ENCODE data around the gene CCNA2.

CCNA2 gene

DNA sequence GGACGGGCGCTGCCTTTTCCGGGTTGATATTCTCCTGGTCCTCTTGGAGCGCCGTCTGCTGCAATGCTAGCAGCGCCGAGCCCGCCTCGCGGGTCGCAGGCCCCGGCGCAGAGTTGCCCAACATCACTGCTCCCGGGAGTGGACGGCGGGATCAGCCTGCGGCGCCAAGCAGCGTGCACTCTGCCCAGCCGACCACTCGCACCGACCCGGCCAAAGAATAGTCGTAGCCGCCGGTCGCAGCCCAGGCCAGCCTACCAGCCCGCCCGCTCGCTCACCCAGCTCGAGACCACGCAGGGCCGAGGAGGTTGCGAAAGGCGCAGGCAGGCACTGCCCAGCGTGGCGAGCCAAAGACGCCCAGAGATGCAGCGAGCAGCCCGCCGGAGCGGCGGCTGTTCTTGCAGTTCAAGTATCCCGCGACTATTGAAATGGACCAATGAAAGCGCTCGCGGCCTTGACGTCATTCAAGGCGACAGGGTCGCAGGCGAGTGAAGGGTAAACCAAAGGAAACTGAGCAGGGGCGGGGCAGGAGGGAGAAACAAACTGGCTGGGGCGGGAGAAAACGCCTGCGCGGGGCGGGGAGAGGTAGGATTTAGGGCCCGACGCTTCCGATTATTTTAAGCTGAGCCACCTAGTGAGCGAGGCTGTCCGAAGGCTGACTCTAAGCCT is at the start of gene CCNA2:
Gene CCNA2 (minus strand): TSS at position 379 of the 666 bp plus-strand sequence. CDS start 255 bp downstream, at position 124.
- DNase-seq (ENCODE audit: low read depth, low spot score) = peak; percentile 82

DNA sequence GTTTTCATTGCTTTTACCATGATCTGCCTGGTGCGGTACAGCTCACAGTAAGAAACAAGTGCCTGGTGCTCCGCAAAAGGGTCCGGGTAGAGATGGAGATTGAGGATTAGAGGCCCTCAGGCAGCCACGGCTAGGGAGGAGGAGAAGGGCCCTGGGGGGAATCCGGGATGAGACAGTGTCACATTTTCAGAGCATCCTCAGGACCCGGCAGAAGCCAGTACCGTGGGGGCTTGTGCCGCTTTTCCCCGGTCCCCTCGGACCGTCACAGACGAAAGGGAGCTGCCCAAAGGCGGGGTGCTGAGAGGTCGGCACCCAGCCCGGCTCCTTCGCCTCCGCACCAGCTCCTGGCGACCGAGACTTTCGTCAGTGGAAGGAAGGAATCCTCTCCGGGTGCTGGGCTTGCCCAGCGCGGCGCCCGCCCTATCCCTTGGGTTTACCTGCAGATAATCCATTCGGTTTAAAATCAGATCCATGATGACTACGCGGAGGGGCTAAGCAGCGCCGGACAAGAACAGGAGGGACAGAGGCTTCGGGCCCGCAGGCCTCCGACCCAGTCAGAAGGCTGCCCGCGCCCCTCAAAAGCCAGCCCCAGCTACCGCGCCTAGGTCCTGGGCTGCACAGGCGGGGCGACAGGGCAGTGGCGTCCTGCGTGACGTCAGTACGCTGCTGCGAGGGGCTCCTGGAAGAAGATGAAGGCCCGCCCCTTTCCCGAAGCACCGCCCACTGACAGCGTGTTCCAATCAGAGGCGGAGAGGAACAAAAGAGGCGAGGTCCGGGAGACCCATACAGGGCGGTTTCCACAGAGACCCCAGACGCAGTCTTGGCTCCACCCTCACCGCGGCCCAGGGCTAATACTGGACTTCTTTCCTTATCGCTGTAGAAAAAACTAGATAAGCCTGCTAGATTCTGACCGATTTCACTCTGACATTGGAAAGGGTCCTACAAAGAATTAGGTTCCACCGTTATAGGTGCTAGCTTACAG is 46.4 kb upstream of the CCNA2 start, which contains the start of gene BBS7:
Gene BBS7 (minus strand): TSS at position 634 of the 982 bp plus-strand sequence. CDS start 161 bp downstream, at position 473.
- peak; percentile 89 for DNase-seq (ENCODE audit: low read depth, low spot score)

DNA sequence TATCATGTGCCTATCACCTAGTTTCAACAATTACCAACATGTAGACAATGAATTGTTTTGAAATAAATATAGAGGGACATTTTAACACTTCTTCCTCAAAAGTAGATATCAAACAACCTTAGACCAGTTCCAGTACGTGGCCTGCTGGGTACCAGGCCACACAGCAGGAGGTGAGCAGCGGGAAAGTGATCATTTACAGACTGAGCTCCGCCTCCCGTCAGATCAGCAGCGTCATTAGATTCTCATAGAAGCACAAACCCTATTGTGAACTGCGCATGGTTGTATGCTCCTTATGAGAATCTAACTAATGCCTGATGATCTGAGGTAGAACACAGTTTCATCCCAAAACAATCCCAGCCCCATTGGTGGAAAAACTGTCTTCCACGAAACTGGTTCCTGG is 40.1 kb upstream of the CCNA2 start:
- DNase-seq (ENCODE audit: low read depth, low spot score) = peak; percentile 1

DNA sequence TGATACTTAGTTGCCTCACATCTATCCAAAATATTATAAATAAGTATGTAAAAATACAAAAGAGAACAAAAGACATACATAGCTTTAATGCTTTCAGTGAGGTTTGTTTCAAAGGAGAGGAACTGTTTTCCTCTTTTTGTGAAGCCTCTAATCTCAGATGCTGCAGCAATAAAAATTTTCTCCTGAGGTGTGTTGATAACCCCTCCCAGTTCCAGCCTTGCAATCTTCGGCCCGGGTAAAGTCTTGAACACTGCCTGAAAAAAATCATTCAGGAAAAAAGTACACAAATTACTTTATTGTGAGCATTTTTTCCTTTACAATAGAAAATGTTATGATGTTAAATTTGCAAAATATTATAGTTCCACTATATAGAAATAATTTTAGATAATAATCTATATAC is 37.7 kb upstream of the CCNA2 start:
- no peak for DNase-seq (ENCODE audit: low read depth, low spot score)

DNA sequence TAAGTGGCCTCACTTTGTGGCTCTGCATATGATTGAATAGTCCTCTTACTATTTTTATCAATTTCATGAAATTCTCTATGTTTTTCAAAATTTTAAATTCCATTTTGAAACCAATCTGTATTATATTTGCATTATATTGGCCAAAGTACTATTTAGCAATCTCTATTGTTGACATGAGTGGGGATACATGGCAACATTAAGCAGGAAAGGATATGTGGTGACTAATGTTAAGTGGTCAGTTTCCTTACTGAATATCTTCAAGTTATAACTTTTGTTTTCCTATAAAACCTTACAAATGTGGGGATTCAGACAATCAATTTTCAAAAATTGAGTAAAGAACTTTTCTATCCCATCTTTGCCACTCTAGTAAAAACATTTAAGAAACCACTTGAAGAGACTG is 36.4 kb upstream of the CCNA2 start:
- no peak for DNase-seq (ENCODE audit: low read depth, low spot score)

DNA sequence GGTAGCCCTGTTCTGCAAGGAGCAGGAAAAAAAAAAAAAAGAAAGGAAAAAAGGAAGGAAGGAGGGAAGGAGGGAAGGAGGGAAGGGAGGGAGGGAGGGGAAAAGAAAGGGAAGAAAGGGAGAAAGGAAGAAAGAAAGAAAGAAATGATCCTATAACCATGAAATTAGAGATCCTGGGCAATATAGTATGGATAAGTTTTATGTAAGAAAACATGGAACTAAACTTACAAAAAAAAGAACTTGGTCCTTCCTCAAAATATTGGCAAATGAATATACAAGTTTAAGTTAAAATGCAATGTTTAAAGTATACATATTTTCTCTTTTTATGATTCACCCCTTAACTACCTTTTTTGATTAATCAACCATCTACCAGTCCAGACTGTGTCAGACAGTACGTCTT is 27.7 kb upstream of the CCNA2 start:
- DNase-seq (ENCODE audit: low read depth, low spot score) = no peak

GRCh38 chr4:121846662-121847061 is 23.0 kb upstream of the CCNA2 start:
- DNase-seq (ENCODE audit: low read depth, low spot score) = no peak

DNA sequence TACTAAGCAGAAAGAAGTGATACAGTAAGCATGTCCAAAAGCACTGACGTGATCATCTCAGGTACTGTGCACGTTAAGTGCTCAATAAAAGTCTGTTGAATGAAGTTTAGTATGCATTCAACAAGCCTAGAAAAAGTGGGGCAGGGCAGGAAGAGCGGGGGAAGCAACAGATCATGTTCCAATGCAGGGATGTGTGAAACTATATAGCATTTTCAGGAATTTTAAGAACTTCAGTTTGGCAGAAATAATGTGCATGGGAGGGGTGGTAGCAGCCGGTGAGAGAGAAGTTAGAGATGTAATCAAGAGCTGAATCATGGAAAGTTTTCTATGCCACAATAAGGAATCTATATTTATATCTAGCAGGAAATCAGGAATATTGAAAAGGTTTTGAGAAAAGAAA is 19.2 kb upstream of the CCNA2 start:
- DNase-seq (ENCODE audit: low read depth, low spot score) = no peak

DNA sequence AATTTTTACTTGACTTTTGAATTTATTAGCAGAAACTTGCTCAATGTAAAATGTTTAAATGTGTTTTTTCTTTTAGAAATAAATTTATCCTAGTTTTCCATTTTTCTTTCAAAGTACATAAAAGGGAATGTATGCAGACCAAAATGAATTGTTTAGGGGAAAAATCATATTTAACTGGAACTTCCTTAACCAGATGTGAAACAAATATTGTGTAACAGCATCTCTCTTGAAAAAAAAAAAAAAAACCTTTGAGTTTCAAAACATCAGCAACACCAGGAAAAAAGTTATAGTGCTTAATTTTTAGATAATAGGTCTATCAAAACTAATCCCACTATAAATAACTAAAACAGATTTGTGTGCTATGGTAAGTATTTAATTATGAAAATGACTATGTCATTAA is 14.5 kb upstream of the CCNA2 start:
- DNase-seq (ENCODE audit: low read depth, low spot score) = no peak

DNA sequence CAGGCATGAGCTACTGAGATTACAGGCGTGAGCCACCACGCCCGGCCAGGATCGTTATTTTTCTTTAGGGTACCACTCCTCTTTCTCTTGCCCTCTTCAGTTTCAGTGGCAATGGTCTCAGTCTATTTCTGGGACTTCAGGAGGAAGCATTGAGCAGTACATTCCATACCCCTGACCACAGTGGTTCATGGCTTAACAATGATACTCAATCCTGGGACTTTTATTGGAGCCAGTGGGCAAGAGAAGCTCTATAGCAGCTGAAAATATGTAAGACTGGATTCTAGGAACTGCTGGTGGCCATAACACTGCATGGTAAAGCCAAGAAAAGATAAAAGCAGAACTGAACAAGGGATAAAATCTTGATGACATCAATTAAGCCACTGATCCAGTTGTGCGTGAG is 5.8 kb upstream of the CCNA2 start:
- DNase-seq (ENCODE audit: low read depth, low spot score) = no peak

- no peak for DNase-seq (ENCODE audit: low read depth, low spot score)
Measured at GRCh38 chr4:121827853-121828252, 4.2 kb upstream of the CCNA2 start.

GRCh38 chr4:121824950-121825349 is 1.3 kb upstream of the CCNA2 start:
- no peak for DNase-seq (ENCODE audit: low read depth, low spot score)

DNA sequence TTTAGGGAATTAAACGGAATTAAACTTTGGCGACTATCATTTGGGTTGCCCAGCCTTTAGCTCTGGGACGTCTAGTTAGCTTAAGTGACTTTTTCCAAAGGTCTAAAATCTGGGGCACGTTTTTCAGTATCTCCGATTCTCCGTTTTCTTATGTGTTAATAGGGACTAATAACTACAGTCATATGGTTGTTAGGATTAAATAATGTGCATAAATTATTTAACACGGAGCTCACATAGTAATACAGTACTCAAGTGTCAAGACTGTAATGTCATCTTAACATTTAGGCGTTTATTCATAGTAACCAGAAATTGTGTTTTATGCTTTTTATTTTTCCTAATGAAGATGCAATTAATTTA is 466 bp upstream of the CCNA2 start:
- DNase-seq (ENCODE audit: low read depth, low spot score) = no peak

DNA sequence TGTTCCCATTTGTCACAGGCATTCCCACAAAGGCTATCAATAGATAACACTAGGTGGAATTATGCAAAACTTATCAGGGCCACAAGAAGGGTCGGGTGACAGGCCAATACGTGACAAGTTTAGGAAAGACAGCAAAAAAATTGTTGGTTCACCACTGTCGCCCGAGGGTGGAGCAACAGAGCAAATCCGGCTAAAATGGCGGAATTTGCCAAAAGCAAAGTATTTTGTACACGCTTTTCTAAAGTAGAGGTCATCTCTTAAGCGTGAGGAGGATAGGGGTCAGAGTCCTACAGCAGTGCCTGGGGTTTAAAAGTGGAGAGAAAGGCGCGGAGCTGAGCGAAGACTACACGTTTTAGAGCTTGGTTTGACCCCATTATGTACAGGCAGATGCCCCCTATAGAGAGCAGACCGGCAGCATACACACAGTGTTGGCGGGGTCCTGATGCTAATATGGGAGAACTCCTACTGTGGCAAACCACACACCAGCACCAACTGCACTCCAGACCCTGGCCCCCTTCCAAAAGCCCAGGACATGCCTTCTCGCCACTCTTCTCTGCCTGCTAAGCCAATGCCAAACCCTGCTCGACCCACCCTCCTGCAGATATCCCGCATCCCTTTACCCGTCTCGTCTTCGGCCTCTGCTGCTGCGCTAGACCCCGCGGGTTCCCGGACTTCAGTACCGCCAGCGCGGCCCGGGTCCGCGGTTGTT is 733 bp downstream of the CCNA2 start:
- no peak for DNase-seq (ENCODE audit: low read depth, low spot score)

GRCh38 chr4:121822047-121822446 is 1.6 kb downstream of the CCNA2 start:
- DNase-seq (ENCODE audit: low read depth, low spot score) = no peak

GRCh38 chr4:121819216-121819965 is 4.3 kb downstream of the CCNA2 start:
- DNase-seq (ENCODE audit: low read depth, low spot score) = no peak

DNA sequence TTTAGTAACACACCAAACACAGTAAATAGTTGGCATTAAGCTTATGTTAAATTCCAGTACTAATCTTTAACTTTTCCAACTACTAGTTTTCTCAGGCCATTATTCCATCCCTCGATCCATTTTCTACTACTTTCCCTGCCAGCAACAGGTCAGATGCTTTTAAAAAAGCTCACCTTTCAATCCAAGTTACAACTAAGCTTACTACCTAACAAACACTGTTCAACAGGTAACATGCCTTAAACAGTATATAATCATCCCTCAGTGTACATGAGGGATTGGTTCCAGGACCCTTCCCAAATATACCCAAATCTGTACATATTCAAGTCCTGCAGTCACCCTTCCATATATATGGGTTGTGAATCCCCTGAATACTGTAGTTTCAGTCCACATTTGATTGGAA is 5.5 kb downstream of the CCNA2 start:
- no peak for DNase-seq (ENCODE audit: low read depth, low spot score)

DNA sequence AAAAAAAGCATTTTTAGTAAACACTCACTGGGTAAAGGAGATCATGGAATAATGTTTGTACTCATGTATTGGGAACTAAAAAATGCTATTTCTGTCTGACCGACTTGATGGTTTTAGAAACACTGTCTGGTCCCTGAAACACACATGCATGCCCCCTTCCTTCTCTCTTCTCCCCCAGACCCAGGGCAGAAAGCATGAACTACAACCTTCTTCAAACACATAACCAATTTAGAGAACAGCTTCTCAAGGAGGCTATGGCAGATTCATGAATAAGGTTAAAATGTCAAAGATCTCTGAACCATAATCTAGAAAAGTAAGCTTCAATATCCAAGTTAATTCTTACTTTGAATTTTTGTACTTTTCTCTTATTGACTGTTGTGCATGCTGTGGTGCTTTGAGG is 6.0 kb downstream of the CCNA2 start:
- no peak for DNase-seq (ENCODE audit: low read depth, low spot score)

DNA sequence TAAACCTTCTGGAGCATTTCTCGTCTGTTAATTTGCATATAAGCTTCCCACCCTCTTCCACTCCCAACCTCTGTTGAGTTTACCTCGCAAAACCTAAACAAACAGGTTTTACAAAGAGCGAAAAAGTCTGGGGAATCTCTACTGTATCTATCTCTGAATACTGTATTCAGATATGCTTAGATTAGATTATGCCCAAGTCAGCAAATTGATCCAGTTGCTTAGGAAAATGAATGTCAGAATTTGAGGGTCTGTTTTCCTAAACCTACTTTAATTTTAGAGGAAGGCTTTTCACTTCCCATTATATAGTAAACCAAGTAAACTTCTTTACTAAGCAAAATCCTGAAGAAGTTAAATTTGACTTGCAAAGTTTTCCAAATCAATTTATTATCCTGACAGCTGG is 6.7 kb downstream of the CCNA2 start:
- no peak for DNase-seq (ENCODE audit: low read depth, low spot score)

DNA sequence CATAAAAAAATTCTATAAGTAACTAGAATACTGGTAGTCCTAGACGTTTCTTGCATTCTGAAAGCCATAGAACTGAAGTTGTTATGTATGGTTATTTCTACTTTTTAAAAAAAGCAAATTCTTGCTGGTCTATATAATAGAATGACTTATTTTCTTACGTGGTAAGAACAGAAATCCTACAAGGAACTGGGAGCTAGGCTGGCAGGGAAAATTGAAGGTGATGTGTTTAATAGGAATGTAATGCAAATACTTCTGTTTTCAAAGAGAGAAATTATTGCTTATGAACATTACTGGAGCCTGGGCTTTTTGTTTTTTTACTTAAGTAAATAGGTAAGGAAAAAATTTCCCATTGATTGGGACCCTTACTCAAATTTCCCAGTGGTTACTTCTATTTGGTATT is 8.9 kb downstream of the CCNA2 start:
- no peak for DNase-seq (ENCODE audit: low read depth, low spot score)

DNA sequence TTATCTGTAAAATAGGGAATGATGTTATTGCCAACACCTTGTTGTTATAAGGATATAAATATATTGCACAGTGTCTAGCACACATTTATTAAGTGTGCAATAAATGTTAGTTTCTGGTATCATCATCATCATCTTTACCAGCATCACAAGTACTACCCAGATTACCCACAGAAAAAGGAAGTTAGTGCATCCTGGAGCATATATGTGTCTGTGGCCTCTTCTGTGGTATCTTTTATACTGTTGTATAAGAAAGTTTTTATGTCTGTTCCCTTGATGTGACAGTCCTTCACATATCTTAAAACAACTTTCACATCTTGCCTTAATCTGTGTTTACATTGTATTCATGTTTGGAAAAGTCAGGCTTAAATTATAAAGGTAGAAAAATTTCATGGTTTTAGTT is 12.6 kb downstream of the CCNA2 start:
- DNase-seq (ENCODE audit: low read depth, low spot score) = no peak

DNA sequence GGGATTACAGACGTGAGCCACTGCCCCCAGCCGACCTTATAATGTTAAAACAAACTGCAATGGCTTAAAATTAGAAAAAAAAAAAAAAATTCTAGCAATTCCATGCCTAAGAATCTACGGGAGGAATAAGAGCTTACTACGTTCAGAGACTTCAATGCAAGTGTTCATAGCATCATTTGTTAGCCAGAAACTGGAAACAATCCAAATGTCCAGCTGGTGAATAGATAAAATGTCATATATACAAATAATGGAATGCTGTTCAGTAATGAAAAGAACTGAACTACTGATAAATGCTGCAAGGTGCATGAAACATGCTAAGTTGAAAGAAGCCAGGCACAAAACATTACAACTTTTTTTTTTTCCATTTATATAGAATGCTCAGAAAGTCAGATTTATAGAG is 17.3 kb downstream of the CCNA2 start:
- DNase-seq (ENCODE audit: low read depth, low spot score) = no peak

Data from brain pericyte (primary cell).